Amniotic stem cell (primary cell): ENCODE measurements around the gene PATJ.
"Not testable (repeated sequence)": the region's sequence is repeated elsewhere in the genome, so short reads cannot be mapped to it uniquely, and the experiment has no call there.

ENCODE experiments used
- DNase-seq: peaks from one replicate; lab custom pipeline; 2025; lab: John Stamatoyannopoulos, UW

PATJ gene

DNA sequence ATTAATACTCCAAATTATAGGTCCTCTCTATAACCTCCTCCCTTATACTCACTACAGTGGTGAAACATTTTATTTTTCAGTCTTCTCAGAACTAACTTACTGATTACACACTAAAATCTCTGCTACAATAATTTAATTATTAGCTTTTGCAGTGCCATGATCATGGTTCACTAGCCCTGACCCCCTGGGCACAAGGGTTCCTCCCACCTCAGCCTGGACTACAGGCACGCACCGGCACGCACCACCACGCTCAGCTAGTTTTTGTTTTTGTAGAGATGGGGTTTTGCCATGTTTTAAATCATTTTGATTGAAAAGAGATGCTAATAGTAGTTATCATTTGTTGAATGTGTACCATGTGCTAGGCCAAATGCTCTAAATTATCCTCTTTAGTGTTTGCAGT lies 6.3 kb downstream of the PATJ start:
- DNase-seq: no peak

DNA sequence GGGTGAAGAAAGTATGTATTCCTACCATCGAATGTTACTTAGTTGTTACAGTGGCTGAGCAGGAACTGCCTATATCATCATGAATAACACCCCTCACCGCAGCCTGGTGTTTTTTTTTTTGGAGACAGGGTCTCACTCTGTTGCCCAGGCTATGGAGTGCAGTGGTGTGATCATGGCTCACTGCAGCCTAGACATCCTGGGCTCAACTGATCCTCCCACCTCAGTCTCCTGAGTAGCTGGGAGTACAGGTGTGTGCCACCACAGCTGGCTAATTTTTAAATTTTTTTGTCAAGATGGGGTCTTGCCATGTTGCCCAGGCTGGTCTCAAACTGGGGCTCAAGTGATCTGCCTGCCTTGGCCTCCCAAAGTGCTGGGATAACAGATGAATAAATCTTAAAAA lies 7.3 kb downstream of the PATJ start:
- DNase-seq: no peak

DNA sequence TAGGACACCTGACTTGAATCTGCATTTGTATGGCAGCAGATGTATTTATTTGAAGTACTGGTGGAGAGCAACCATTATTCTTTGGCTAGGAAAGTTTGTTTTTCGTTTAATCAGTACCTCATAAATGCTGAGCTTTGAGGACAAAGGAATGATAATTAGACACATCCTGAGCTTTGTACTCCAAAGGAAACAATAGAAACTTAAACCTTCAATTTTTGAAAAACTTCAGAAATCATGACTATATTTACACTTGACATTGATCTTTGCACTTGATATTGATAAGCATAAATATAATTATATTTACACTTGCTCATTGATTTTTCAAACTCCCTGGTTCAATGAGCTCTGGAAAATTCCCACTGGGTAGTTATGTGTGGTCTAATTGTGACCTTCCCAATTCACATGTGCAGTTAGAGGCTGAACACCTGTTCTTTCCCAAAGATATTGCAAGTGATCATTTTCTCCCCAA lies 10.7 kb downstream of the PATJ start:
- DNase-seq: no peak

DNA sequence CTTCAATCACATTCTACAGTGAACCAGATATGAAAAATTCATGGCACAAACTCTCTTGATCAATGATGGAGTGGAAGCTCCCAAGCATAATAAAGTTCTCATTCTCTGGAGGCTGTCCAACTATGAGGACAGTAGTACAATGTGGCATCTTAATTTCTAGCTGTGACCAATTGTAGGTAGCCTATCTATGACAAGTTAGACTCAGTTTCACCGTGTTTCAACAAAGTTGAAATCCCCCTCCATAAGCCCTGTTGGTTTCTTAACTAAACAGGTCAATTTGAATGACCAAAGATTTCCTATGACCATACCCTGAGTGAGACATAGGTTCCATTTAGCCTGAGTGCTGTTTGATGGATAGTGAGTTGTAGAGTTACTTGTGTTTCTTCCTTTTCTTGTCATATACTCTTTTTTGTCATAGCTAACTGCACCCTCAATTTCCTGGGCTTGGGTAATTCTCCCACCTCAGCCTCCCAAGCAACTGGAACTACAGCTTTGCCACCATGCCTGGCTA lies 11.8 kb downstream of the PATJ start:
- no peak for DNase-seq

DNA sequence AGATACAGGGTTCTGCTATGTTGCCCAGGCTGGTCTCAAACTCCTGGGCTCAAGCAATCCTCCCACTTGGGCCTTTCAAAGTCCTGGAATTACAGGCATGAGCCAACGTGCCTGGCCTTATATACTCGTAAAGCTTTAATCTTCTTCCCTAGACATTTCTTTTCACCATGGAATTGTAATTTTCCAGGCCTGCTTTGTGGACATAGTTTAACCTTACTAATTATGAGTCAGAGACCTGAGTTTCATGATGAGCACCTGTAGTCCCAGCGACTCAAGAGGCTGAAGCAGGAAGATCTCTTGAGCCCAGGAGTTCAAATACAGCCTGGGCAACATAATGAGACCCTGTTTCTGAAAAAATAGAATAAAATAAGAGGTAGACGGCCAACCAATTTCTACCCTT lies 12.3 kb downstream of the PATJ start:
- DNase-seq: no peak

DNA sequence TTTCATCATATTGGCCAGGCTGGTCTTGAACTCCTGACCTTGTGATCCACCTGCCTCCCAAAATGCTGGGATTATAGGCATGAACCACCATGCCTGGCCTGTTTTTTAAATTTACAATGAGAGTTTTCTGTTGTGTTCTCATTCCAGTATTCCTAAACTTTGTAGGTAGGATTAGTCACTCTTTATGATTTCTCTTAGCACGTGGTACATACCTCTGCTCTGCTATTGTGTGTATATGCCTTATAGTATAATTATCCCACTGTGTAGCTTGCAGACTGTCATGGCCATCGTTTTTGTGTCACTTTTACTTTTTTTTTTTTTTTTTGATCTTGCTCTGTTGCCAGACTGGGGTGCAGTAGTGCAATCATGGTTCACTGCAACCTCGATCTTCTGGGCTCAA lies 14.5 kb downstream of the PATJ start:
- no peak for DNase-seq

DNA sequence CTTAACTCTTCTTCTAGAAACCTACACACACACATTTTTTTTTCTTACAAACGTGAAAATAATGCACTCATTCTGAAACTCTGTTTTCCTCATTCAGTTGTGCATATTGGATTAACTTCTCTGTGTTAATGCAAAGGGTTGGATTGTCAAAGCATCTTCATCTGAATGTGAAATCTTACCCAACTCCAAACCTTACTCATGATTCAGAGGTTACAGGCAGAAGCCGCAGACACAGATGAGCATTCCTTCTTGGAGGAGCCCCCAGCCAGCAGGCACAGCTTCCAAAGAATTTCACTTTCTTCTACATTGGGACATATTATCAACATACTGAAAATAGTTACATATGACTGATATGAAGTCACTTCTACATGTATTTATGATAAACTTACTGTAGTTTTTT lies 15.7 kb downstream of the PATJ start:
- DNase-seq: no peak

DNA sequence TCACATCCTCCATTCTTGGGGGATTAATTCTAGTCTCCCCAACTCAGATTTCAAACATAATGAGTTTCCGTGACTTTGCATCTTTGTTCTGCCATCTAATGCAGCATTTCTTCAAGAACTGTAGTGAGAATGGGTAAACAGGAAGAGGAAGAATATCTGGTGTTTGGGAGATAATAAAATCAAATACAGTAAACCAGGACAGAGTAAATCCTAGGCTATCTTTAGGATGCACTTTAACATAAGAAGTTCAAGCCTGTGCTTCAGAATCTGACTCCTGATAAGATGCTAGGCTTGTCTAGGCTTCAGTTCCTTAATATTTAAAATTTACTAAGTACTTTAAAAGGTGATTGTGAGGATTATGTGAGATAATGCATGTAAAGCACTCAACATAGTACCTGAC lies 27.9 kb downstream of the PATJ start:
- no peak for DNase-seq

DNA sequence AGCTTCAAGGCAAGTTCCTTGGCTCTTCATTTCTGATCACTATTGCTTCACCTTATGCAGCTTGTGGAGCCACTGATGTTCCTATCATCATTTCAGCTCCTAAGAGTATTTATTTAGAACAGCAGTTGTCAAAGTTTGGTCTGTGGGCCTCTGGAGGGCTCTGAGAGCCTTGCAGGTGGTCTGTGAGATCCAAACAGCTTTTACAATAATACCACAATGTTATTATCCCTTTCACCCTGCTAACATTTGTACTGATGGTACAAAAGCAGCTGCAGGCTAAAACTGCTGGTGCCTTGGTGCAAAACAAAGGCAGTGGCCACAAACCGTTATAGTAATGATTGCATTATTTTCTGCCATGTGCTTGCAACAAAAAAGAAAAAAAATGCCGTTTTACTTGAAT lies 33.8 kb downstream of the PATJ start:
- no peak for DNase-seq

DNA sequence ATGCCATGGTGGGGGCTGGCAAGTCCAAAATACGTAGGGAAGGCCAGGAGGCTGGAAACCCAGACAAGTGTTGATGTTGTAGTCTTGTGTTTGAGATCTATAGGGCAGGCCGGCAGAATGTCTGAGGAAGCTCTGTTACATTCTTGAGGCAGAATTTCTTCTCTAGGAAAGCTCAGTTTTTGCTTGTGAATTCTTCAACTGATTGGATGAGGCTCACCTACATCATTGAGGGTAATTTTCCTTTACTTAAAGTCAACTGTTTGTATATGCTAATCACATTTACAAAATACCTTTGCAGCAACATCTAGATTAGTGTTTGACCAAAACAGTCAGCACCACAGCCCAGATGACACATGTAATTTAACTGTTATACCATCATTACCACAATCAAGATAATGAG lies 37.0 kb downstream of the PATJ start:
- no peak for DNase-seq

DNA sequence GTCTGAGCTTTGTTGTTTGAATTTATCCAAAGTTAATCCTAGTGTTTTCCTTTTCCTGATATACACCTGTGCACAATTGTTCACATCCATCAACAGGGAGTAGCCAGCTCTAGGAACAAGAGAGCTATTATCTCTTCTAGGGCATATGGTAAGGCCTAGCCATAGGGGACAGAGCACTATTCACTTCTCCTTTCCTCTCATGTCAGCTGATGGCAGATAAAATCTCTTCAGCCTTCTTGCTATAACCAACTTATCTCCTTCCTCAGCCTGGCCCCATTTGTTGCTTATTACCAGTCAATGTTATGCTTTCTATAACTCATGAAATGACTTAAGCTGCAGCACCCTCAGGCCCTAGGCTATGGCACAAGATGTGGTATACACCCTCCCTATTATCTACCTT lies 38.9 kb downstream of the PATJ start:
- DNase-seq: no peak

DNA sequence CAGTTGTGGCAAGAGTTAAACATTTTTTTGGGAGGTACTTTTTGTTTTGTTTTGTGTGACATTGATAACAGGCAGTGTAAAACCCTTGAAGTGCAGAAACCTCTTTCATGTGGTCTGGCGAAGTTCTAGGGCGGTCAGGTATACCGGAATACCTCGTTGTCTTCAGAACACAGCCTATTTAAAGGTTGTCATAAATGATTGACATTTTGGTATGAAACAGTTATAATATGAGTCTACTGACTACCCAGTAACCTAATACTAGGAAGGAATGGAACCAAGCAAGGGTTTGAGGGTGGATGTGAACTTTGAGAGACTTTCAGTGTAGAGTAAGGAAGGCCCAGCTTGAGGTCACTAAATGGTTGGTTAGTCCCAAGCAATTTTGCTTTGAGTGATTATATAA lies 40.5 kb downstream of the PATJ start:
- no peak for DNase-seq

DNA sequence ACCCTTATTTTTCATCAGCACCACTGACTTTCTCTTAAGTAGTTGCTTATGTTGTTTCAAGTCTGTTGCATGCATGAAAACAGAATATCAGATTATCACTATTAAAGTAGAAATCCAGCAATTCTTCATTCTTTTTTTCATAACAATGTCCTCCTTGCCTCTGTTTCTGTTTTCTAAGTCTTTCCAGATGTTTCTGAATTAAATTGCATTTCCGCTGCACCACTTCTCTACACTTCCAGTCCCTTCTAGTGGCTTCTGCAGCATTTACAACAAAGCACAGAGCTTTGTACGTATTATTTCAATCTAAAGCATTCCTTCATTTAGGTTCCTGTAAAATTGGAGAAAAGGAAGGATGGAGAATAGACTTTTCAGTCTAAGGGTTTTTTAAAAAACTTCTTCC lies 42.4 kb downstream of the PATJ start:
- no peak for DNase-seq

DNA sequence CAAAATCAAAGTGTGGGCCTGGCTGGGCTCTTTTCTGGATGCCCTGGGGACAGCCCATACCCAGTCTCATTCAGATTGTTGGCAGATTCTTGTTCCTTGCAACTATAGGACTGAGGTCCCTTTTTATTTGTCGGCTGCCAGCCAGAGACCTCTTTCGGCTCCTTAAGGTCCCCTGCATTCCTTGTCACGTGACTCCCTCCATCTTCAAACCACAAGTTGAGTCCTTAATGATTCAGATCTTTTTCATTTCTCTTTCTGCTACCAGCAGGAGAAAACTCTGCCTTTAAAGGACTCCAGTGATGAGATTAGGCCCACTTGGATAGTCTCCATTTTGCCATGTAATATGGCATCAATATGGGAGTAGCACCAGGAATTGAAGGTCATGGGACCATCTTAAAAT lies 48.6 kb downstream of the PATJ start:
- no peak for DNase-seq

DNA sequence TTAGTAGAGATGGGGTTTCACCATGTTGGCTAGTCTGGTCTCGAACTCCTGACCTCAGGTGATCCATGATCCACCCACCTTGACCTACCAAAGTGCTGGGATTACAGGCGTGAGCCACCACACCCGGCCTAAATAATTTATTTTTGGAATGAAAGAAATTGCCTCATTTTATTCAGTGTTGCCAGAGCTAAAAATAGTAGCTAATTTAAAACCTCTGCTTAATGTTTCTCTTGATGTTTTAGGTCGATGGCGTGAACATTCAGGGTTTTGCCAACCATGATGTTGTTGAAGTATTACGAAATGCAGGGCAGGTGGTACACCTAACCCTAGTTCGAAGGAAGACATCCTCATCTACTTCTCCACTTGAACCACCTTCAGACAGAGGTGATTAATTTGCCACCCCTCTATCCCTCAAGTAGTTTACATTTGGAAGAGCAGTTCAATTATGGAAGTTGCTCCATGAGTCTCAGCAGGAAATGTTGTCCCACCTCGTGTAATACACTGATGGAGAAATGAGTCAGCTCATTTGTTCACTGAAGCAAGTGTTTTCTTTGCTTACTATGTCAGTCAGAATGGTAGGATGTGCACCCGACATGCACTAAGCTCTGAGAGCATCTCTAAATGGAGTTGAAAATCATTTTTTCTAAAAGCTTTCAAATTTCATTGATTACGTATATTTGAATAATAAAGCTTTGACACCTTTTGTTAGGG lies 54.9 kb downstream of the PATJ start:
- DNase-seq: no peak

DNA sequence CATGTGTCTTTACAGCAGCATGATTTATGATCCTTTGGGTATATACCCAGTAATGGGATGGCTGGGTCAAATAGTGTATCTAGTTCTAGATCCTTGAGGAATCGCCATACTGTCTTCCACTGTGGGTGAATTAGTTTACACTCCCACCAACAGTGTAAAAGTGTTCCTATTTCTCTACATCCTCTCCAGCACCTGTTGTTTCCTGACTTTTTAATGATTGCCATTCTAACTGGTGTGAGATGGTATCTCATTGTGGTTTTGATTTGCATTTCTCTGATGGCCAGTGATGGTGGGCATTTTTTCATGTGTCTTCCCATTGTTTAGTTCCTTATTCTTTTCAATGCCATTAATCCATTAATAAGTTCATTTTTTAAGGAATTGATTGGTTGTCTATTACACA lies 58.8 kb downstream of the PATJ start:
- not testable (repeated sequence) for DNase-seq

DNA sequence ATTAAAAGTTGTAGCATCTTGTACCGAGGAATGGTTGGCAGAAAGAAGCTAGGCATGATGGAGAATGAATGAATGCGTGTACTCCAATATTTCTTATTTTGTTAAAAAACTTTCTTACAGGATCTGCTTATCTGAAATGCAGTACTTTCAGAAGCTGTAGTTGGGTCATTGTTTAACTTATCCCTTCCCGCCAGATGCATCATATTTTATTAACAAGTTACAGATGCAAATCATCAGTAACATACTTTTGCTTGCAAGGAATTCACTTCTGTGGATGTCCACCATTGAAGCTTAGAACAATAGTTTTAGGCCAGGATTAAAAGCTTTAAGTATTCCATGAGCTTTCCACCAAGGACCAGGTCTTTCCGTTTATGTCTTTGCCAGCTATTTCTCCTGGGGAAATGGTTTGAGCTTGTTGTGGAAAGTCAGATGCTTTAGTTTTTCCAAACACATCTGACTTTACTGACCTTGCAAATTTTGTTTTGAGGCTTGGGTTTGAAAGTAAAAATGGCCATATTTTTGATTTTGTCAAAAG lies 65.4 kb downstream of the PATJ start:
- DNase-seq: no peak

DNA sequence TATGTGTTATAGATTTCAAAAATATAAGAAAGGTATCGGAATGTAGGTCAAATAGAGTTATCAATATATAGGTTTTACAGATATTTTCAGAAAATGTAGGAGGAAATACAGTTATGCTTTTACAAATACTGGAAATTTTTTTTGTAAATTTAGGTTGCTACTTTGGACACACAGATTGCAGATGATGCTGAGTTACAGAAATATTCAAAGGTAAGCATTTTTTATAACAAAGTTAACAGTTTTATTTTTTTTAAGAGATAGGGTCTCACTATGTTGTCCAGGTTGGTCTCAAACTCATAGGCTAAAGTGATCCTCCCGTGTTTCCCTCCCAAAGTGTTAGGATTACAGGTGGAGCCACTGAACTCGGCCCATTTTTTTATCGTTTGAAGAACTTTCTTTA lies 66.0 kb downstream of the PATJ start:
- no peak for DNase-seq

DNA sequence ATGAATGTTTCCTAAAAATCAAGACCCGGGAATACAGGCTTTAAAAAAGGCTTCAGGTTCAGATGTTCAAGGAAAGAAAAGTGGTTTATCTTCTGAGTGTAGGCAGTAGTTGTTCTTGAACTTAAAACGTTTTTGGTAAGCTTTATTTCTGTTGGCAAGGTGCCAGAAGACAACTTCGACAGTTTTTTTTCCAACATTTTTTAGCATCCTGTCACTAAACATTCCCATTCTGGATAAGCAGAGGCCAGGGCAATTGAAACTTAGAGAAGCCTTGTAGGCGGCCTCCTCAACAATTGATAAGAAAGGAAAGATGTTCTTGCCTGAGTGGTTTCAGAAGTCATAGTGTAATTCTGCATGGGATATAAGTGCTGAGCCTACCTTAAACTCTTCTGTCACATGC lies 66.7 kb downstream of the PATJ start:
- no peak for DNase-seq

DNA sequence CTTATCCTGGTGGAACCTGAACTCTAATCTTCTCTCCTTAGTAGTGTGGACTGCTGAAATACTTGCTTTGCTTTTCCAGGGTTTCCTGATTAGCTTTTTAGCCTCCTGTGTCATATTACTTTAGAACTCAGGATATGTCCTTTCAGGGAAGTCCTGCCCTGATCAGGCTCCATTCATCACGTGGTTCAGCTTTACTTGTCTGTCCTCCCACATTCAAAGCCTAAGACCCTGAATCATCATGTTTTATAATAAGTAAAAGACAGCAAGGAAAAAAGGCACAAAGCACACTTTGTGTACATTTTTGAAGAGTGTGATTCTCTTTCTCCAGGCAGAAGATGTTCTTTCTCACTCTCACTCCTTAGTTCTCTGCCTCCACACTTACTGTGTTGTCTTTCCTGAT lies 70.6 kb downstream of the PATJ start:
- DNase-seq: no peak

DNA sequence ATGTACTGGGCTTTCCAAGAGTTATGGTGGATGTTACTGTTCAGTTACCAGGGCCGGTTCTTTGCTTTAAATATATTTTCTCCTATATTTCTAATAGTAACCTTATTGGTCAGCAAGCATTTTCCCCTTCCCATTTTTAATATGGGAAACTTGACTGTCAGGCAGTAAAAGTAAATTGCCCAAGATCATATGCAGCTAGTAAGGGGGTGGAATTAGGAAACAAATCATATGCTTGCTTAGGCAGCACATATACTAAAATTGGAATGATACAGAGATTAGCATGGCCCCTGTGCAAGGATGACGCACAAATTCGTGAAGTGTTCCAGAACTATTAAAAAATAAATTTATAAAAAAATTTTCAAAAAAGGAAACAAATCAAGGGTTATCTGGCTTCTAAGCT lies 73.9 kb downstream of the PATJ start:
- no peak for DNase-seq

DNA sequence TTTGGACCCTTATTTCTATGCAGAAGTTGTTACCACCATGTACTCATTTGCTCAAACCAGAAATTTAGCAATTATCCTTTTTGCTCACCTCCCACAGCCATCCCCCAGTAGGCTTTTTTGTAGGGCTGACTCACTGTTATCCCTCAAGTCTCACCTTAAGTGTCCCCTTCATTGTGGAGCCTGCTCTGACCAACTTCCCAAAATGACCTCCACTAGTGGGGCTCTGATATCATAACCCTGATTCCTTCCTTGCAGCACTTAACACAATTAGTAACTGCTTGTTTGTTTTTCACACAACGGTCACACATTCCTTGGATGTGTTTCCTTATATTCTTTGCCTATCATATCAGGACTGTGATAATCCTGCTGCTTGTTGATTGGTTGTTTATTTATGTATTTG lies 76.7 kb downstream of the PATJ start:
- no peak for DNase-seq

DNA sequence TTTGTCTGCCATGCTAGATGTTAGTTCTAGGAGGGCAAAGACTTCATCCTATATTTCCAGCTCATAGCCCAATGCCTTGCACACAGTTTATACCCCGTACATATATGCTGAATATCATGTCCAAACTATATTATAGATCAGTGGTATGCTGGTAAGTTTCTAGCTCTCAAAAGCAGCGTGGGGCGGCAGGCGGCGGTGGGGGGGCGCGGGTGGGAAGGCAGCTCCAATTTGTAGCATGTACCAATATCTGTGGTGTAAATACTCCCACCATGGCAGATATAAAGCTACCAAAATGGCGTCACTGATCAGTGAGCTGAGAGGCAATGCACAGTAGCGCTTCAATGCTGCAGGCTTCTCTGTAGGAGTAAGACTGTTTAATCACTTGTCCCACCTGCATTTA lies 77.1 kb downstream of the PATJ start:
- DNase-seq: no peak

DNA sequence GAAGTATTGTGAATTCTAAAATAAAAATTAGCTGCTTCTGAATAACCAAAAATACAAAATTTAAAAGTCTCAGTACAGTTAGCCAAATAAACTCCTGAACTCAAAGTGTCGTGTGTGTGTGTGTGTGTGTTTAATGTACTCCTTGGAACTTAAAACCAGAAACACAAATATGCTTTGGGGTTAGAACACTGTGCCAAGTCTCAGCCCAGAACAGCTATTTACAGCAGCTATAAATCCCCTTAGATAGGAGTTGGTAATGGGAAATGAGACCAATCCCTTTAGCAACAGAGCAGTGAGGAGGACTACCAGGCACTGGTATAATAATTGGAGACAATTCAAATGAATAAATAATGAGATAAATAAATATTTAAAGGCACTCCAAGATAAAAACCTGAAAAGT lies 83.1 kb downstream of the PATJ start:
- no peak for DNase-seq
